HG02623 (cell line): ENCODE measurements around the gene KIF5C.
"Not testable (repeated sequence)": the region's sequence is repeated elsewhere in the genome, so short reads cannot be mapped to it uniquely, and the experiment has no call there.

Source experiments
- ATAC-seq: cut with Tn5 transposase; IDR thresholded peaks from one replicate; pipeline ENCODE4 v1.9.1; 2021; ENCODE audit warnings: moderate library complexity; ENCODE audit not compliant: unreplicated experiment

KIF5C gene

DNA sequence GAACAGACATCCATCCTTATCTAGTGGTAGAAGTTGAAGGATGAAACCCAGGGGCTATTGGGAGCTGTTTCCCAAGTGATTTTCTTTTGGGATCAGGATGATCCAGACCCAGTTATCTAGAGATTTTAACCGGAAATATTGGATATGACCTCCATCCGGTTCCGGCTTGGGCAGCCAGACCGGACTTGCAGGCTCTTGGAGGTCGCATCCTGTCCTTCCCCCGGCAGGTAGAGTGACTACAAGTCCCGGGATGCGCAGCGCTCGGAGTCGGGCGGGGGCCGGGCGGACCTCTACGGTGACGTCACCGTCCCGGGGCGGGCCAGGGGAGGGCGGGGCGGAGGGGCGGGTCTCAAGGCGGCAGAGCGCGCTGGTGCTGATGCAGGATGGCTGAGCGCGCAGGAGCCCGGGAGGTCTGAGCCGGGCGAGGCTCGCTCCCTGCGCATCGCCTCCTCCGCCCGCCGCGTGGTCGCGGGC, at the start of gene KIF5C:
Gene KIF5C, plus strand, starts transcription at position 360 of the 474 bp plus-strand sequence. CDS start 391 bp downstream, outside the sequence.
- ATAC-seq: peak; percentile 91

DNA sequence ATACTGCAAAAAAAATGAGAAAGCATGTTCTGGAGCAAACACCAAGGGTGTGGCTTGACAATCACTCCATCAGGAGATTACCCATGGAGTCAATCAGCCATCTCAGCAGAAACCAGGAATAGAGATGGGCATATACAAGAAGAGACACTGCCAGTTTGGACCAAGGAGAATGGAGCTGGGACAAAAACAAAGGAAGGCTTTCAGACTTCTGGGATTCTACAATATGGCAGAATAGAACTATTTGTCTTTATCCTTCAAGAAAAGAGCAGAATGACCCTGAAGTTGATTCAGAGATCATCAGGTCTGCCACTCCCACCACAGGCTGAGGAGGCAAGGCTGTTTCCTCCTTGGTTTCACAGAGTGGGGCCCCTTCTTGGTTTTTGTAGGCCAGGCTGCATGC, 48.2 kb upstream of the KIF5C start:
- no peak for ATAC-seq

DNA sequence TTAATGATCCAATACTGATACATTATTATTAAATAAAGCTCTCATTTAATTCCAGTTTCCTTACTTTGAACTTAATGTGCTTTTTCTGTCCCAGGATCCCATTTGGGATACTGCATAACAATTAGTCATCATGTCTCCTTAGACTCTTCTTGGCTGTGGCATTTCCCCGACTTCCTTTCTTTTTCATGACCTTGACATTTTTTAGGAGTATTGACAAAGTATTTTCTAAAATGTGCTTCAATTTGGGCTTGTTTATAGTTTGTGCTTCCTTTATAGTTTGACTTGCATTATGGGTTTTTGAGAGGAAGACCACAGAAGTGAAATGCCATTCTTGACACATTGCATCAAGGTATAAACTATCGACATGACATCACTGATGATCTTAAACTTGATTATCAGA, 46.1 kb upstream of the KIF5C start:
- ATAC-seq: no peak

DNA sequence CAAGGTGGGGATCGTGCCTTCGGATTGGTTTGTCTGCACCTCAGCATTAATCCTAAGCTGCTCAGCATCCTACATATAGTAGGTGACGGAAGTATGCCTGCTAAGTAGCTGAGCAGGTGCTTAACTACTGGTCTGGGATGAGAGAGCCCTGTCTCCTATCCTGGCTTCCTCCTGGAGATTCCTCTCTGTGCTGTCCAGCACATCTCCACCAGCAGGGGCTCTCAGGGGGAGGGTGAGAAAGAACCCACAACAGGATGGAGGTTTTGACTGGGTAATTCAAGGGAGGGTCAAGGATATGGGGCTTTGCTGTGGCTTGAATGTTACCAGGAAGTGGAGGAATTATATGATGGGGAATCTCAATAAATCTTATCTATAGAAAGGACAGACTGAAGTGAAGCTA, 45.4 kb upstream of the KIF5C start:
- ATAC-seq: no peak

DNA sequence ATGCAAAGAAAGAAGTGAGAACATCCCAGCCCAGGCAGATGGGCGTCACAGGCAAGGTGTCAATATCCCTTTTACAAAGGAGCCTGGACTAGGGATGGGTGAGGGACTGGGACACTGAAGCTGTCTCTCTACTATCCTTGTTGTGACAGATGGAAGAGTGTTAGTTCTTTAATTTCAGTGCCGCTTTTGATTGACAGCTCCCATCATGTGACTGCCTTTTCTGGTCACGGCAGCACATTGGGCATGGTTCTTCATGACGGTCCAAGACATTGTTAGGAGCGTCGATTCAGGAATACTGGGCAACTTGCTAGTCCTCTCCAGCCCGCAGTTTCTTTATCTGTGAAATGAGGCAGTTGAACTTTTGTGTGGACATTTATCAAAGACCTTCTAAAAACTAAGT, 42.4 kb upstream of the KIF5C start:
- no peak for ATAC-seq

- ATAC-seq: no peak
These were observed 33.0 kb upstream of the KIF5C start for GRCh38 chr2:148842050-148842449.

DNA sequence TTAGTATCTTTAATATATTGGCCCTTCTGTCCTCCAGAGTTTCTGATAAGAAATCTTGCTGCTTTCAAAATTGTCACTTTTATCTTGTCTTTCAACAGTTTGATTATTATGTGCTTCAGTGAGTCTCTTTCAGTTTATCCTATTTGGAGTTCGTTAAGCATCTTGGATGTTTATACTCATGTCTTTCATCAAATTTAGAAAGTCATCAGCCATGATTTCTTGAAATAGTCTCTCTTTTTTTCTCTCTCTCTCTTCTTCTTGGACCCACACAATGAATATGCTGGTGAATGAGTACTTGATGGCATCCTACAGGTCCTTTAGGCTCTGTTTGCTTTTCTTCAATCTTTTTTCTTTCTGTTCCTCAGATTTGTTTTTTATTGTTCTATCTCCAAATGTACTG, 26.9 kb upstream of the KIF5C start:
- no peak for ATAC-seq

DNA sequence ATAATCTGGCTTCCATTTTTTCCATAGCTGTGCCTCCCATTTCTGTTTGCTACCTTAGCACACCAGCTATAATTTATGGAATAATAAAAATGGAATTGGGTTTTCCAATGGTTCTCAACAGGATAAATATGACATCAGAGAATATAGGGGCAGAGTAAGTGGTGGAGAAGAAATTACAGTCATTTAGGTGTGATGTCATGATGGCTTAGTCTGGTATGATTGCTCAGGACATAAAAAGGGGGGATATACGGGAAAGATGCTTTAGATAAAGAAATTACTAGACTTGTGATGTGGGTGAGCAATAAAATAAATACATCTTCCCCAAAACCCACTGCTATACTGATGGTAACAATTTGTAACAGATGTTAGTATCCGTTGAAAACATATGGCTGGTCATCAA, 21.6 kb upstream of the KIF5C start:
- no peak for ATAC-seq

GRCh38 chr2:148860037-148860436, 15.0 kb upstream of the KIF5C start:
- ATAC-seq: no peak

DNA sequence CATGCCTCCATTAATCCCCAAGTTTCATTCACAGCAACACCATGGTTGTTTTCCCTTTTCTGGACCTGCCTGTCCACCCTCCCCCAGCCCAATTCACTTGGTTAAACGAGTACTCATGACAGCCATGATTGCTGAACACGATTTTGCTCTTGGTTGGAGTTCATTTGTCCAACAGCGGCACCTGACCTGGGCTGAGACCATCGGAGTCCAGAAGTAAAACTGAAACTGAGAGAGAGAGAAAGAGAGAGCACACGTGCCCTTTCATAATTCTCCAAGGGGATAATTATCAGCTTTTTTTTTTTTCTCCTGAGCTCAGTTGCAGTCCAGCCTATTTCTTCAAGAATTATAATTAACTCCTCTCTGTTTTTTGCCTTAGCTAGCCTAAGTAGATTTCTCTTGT, 13.7 kb upstream of the KIF5C start:
- no peak for ATAC-seq

DNA sequence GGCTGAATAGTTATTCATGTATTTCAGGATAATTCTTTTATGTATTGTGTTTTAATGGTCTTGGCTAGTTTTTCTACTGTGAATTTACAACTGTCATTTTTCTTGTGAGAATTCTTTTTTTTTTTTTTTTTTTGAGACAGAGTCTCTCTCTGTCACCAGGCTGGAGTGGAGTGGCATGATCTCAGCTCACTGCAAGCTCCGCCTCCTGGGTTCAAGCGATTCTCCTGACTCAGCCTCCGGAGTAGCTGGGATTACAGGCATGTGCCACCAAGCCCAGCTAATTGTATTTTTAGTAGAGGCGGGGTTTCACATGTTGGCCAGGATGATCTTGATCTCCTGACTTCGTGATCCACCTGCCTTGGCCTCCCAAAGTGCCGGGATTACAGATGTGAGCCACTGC, 12.5 kb upstream of the KIF5C start:
- not testable (repeated sequence) for ATAC-seq

DNA sequence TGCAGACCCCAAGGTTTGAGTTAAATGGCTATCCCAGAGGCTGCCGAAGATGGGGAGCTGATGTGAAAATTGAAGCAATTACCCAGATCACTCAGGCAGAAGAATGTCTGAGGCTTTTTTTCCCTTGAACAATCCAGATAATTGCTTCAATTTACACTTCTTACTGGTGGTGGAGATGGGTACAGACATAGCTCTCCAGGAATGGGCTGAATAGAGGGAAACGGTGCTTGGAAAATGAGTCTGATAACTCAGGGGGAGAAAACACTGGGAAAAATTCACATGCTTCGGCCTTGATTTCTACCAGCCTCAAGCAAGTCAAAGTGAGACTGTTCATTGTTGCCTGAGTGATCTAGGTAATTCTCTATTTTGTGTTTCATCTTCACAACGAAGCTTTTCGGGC, 9.5 kb upstream of the KIF5C start:
- ATAC-seq: no peak

GRCh38 chr2:148866091-148866490, 8.9 kb upstream of the KIF5C start:
- no peak for ATAC-seq

GRCh38 chr2:148867079-148867769, 7.8 kb upstream of the KIF5C start:
- ATAC-seq: no peak

DNA sequence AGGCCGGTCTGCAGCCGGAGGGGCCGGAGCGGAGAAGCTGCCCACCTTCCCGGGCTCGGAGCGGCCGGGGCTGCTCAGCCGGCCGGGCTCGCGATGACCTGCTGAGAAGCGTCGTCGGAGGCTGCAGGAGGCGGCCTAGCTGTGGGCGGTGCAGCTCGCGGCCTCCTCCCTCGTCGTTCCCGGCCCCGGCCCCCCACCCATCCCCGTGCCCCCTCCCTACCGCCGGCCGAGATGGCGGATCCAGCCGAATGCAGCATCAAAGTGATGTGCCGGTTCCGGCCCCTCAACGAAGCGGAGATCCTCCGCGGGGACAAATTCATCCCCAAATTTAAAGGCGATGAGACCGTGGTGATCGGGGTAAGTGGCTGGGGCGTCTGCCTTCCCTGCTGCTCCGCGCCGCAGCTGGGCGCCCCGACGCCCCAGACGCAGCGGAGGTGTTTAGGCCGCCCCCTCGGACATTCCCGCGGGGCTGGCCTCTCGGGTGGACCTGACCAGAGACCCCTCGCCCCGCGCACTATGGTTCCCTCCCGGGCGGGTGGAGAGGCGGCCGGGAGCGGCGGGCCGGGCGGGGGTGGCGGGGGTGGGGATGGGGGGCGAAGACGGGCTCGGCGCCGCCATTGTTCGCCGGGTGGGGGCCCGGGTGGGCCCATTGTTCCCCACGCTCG, 492 bp downstream of the KIF5C start:
- ATAC-seq: peak; percentile 25

DNA sequence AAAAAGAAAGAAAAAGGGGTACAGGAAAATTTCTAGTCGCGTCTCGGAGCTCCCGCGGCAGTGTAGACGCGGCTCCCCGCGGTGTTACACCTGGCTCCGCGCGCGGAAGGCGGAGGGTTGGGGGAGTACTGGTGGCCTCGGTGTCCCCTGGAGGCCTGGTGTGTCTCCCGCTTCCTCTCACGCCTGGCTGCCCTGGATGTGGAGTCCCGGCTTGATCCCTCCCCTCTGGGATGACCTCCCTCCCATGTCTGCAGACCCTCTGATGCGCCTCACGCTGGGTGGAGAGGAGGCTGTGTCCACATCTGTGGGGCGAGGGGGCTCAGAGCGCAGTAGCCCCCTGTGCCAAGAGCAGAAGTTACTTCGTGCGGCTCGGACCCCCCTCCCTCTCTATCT, 1.2 kb downstream of the KIF5C start:
- no peak for ATAC-seq

- ATAC-seq: no peak
These were observed 1.8 kb downstream of the KIF5C start for GRCh38 chr2:148876595-148877402.

- no peak for ATAC-seq
These were observed 2.3 kb downstream of the KIF5C start for GRCh38 chr2:148877403-148877740.

DNA sequence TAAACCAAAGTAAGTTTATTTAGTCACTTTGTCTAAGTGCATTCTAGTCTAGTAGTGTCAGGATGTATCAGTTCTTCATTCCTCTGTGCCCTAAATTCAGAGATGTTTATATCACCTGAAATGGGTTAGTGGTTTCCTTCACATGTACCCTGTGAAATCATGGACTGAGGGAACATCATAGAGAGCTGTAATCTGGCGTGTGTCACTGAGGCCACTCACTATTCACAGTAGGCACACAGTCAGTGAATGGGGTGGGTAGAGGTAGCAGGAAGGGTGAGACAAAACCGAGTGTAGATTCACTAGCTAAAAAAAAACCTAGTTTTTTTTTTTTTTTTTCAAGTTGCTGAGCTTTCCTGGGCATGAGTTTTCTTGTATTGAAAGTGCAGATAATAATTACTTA, 5.6 kb downstream of the KIF5C start:
- ATAC-seq: no peak

DNA sequence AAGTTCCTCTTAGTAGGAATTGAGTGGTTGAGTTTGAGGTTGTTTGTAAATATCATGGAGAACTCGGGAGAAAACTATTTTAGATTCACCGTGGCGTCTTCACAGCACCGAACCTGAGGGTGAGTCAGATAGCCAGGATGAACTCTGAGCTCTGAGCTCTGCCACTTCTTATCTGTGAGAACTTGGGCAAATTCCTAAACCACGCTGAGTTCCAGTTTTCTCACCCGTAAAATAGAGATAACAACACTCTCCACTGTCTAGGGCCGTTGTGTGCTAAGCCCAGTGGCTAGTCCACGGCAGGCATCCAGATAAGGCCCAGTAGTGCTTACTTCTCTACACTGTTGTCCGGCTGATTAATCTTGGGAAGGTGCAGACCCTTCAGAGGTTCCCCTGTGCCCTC, 7.0 kb downstream of the KIF5C start:
- ATAC-seq: no peak

DNA sequence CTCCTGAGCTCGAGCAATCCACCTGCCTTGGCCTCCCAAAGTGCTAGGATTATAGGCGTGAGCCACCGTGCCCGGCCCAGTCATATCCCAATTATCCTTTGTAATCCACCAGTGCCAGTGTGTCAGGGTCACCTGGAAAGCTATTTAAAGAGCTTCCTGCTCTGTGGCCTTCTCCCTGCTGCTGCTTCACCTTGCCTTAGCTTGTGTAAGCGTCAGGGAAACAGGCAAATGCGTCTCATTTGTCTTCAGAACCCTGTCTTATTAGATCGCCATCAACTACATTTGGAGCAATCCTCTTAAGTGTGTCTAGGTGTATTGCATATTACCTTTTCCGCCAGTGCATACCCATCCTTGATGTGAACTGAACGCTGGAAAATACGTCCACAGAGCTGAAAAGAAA, 10.2 kb downstream of the KIF5C start:
- no peak for ATAC-seq

- no peak for ATAC-seq
These were observed 11.0 kb downstream of the KIF5C start for GRCh38 chr2:148885988-148886387.
